NCI-H748 treated with DMSO at 0.1 percent for 48 hours (cell line): ENCODE results near the gene PPM1G.
A peak's percentile ranks its signal among the peaks of the same experiment; 100 is the strongest.
"Not testable (repeated sequence)": the region's sequence is repeated elsewhere in the genome, so short reads cannot be mapped to it uniquely, and the experiment has no call there.

Experiments used
- DNase-seq: peaks from one replicate; lab custom pipeline; 2025; lab: John Stamatoyannopoulos, UW

Gene PPM1G, protein sequence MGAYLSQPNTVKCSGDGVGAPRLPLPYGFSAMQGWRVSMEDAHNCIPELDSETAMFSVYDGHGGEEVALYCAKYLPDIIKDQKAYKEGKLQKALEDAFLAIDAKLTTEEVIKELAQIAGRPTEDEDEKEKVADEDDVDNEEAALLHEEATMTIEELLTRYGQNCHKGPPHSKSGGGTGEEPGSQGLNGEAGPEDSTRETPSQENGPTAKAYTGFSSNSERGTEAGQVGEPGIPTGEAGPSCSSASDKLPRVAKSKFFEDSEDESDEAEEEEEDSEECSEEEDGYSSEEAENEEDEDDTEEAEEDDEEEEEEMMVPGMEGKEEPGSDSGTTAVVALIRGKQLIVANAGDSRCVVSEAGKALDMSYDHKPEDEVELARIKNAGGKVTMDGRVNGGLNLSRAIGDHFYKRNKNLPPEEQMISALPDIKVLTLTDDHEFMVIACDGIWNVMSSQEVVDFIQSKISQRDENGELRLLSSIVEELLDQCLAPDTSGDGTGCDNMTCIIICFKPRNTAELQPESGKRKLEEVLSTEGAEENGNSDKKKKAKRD

GRCh38 chr2:27409321-27410073, at the start of gene PPM1G:
PPM1G (minus strand) TSS chr2:27409591; CDS start chr2:27409422, 169 bp downstream.
- peak; percentile 88 for DNase-seq

- no peak for DNase-seq
Measured at GRCh38 chr2:27453968-27454367, 44.6 kb upstream of the PPM1G start.

GRCh38 chr2:27451095-27451494, 41.7 kb upstream of the PPM1G start:
- DNase-seq = no peak

DNA sequence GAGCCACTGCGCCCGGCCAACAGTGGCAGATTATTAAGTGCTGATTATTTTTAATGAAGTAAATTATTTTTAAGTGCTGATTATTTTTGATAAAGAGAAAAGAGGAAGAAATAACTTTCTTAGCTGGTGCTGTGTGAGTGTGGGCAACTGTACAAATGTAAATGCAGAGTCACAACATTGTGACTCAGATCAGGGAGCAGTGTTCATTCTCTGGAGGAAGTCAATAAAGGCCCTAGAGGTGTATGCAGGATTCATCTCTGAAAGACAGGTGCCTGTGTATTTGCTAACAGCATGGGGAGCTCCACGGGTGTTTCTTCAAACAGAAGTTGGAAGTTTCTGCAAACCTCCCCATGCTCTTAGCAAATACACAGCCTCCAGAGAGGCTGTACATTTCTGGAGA, 39.0 kb upstream of the PPM1G start:
- DNase-seq = no peak

DNA sequence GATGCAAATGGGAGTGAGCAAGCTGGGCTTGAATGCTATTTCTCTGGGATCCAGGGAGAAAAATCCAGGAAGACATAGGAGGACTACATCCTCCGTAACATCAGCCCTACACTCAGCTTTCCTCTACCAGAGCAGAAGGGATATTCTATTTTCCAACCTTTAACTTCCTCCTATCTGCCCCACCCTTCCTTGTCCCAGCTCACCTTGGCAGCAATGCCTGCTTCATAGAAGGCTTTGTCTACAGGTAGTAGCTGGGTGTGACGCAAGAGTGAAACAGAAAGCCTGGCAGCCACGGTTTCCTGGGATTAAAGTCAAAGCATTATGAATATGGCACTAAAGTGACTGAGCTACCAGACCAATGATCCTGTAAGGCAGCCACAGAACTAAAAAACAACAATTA, 36.7 kb upstream of the PPM1G start:
- DNase-seq = no peak

DNA sequence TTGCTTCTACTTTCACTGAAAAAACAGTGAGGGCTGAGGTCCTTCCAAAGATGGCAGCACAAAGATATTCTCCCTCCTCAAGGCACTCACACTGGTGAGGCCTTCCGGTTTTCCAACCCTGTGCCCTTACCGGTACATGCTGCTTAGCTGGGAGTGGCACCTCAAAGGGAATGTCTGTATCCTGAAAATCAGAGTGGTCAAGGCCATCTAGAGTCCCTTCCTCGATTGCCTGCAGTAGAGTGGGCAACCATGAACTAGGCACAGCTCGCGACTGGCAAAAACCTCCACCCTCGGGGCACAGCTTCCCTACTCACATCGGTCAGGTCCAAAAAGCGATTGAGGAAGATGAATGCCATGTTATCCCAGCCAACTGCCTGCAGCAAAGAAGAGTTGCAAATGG, 36.2 kb upstream of the PPM1G start:
- no peak for DNase-seq

- DNase-seq = no peak
Measured at GRCh38 chr2:27445155-27445554, 35.8 kb upstream of the PPM1G start.

- no peak for DNase-seq
Measured at GRCh38 chr2:27442920-27443282, 33.5 kb upstream of the PPM1G start.

GRCh38 chr2:27441958-27442919, 32.8 kb upstream of the PPM1G start, which contains the start of gene KRTCAP3:
KRTCAP3 (plus strand) TSS chr2:27442381; CDS start chr2:27442413, 32 bp downstream.
- peak; percentile 62 for DNase-seq

GRCh38 chr2:27441226-27441926, 32.0 kb upstream of the PPM1G start:
- no peak for DNase-seq

- no peak for DNase-seq
Measured at GRCh38 chr2:27435628-27436027, 26.2 kb upstream of the PPM1G start.

GRCh38 chr2:27431395-27431794, 22.0 kb upstream of the PPM1G start:
- DNase-seq = no peak

- peak; percentile 48 for DNase-seq
Measured at GRCh38 chr2:27428978-27429541, 19.7 kb upstream of the PPM1G start.

DNA sequence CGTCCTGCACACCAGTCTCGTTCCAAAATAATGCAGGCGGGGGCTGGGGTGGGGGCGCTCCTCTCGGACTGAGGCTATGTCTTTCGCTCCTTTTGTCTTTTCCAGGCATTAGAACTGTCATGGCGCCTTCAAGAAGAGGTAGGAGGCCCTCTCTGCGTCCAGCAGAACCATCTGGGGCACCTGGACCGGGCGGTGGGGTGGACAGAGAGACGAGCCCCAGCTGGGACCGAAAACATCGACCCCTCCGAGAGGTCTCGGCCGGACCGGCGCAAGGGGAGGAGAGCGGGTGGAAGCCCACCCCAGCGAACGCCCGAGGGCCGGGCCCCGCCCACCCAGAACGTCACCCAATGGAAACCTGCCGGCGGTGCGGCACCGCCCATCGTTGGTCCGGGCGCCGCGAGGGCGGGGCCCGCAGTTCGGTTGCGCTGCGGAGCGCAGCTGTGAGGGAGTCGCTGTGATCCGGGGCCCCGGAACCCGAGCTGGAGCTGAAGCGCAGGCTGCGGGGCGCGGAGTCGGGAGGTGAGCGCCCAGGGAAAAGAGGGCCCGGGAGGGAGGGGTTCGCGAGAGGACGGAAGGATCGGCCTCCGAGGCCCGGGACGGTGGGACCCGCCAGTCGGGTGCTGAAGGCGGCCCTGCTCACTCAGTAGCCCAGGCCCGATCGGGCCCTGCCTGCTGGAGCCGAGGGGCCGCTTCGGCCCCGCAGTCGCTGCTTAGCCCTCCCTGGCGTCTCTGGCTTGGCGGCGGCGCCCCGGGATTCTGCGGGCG, 19.0 kb upstream of the PPM1G start, which contains the start of gene NRBP1:
TSS of gene NRBP1 (plus strand) at position 419 of the 765 bp plus-strand sequence. CDS start 4,643 bp downstream, outside the sequence.
- DNase-seq = peak; percentile 80

DNA sequence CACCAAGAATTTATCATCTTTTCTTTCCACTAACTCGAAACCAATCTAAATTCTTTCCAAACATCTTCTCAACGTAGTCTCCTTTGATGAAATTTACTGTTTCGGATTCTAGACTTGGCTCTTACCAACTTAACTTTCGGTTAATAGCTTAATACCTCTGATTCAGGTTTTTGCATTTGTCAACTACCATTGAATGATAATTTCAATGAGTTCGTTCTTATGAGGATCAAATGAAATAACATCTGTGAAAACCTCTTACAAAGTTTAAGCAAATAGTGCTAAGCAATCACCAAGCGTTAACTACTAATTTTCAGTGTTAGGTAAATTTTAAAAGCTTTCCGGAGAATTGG, 18.4 kb upstream of the PPM1G start:
- DNase-seq = no peak

- not testable (repeated sequence) for DNase-seq
Measured at GRCh38 chr2:27425039-27425438, 15.6 kb upstream of the PPM1G start.

DNA sequence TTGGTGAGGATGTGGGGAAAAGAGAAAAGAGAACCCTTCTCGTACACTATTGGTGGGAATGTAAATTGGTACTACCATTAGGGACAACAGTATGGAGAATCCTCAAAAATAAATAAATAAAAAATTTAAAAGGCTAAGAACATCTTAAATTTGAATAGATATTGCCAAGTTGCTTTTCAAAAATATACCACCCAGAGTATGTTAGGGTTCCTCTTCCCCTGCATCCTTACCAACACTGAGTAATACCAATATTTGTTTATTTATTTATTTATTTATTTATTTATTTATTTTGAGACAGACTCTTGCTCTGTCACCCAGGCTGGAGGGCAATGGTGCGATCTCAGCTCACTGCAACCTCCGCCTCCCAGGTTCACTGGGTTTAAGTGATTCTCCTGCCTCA, 13.6 kb upstream of the PPM1G start:
- no peak for DNase-seq

DNA sequence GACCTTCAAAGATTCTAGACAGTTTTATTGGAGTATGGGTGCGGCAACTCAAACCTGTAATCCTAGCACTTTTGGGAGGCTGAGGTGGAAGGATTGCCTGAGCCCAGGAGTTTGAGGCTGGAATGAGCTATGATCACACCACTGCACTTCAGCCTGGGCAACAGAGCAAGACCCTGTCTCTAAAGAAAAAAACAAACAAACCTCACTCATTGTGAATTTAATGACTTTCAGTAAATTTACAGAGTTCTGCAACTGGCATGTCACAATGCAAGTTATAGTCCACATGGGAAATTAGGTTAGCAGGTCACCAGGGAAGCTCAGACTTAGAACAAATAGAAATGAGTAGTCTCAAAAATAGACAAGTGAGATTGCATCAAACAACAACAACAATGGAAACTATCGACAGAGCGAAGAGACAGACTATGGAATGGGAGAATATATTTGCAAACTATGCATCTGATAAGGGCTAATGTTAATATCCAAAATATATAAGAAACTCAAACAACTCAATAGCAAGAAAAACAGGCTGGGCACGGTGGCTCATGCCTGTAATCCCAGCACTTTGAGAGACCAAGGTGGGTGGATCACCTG, 12.4 kb upstream of the PPM1G start:
- no peak for DNase-seq

DNA sequence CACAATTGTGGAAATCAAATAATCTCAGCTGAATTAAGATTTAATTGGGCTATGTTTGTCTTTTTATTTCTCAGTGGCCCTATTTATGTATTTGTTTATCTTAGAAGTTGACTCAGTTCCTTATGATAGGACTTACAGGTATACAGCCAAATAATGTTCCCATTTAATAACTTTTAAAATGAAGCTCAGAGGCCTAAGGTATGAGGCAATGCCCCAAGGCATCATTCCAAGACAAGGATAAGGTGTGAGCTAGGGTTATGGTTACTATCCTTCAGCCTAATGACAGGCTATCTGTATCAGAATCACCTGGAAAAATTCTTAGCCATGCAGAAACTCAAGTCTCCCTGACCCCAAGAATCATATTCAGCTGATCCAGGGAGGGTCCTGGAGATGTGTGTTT, 11.6 kb upstream of the PPM1G start:
- DNase-seq = no peak

DNA sequence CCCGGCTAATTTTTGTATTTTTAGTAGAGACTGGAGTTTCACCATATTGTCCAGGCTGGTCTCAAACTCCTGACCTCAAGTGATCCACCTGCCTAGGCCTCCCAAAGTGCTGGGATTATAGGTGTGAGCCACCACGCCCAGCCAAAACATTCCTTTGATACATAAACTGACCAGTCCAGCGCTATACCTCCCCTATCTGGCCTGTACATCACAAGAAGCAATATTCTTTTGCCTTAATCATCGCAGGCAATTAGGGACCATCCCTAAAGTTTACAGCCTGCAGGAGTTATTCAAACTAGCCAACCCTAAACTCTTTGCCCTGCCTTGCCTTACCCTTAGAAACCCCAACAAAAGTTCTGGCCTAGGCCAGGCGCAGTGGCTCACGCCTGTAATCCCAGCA, 6.8 kb upstream of the PPM1G start:
- DNase-seq = no peak
